Measurements from ENCODE around the gene IL24. TPM values are rescaled to one million over a fixed set of nuclear protein-coding genes. Genes with fewer than 3 reads are reported as not detected.
A peak's percentile ranks its signal among the peaks of the same experiment; 100 is the strongest.
"Not testable (repeated sequence)": the region's sequence is repeated elsewhere in the genome, so short reads cannot be mapped to it uniquely, and the experiment has no call there.

Gene IL24
- total RNA-seq, 1 experiment from 2014 or later = 2.6 TPM

DNA sequence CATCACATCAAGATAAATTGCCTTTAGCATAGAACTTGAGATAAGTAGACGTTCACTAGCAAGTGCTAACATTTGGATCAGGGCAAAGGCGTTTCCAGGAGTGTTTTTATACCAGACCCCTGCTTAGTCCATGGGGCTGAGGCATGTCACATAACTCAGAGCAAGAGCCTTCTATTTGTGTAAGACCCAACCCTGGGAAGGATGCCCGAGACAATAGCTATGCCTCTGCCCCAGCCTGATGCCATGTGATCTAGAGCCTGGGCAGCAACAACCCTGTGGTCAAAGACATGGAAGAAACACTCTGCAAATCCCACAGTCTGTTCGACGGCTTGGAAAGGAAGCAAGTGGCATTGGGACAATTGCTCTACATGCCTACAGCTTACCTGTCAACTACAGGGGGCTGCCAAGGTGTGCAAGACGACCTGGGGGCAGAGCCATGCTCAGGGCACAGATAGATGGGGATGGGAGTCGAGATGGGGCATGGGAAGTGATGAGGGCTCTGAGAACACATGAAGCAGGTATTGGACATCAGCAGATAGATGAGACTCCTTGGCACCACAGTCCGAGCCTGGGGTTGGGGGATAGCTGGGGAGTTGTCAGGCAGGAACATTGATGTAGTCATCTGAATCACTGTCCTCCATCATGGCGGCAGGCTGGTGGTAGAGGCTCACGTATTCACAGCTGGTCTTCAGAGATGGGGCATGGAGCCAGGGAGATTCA lies 7.3 kb downstream of the IL24 start:
- DNase-seq (ENCODE audit: low read depth) = no peak

- peak; percentile 98 for DNase-seq (ENCODE audit: low read depth)
Observed at GRCh38 chr1:206905295-206906164, 8.3 kb downstream of the IL24 start.

DNA sequence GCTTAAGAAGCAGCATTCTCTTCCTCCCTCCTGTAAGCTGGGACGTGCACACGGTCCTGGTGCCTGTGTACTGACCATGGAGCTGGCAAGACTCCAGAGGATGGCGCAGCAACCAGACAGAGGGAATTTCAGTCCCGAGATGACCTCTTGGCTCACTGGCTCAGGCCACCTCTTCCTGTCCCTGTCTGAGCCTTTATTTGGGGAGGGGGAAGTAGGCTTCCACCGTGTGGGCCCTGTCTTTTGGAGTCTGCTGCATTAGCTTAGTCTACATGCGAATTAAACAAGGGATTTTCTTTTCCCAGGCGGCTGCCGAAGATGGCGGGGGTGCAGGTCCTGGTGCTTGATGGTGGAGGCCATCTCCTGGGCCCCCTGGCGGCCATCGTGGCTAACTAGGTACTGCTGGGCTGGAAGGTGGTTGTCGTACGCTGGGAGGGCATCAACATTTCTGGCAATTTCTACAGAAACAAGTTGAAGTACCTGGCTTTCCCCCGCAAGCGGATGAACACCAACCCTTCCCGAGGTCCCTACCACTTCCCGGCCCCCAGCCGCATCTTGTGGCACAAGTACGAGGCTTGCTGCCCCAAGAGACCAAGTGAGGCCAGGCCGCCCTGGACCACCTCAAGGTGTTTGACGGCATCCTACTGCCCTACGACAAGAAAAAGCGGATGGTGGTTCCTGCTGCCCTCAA lies 10.2 kb downstream of the IL24 start:
- peak; percentile 57 for DNase-seq (ENCODE audit: low read depth)

GRCh38 chr1:206908038-206908437 lies 10.8 kb downstream of the IL24 start:
- DNase-seq (ENCODE audit: low read depth) = no peak

DNA sequence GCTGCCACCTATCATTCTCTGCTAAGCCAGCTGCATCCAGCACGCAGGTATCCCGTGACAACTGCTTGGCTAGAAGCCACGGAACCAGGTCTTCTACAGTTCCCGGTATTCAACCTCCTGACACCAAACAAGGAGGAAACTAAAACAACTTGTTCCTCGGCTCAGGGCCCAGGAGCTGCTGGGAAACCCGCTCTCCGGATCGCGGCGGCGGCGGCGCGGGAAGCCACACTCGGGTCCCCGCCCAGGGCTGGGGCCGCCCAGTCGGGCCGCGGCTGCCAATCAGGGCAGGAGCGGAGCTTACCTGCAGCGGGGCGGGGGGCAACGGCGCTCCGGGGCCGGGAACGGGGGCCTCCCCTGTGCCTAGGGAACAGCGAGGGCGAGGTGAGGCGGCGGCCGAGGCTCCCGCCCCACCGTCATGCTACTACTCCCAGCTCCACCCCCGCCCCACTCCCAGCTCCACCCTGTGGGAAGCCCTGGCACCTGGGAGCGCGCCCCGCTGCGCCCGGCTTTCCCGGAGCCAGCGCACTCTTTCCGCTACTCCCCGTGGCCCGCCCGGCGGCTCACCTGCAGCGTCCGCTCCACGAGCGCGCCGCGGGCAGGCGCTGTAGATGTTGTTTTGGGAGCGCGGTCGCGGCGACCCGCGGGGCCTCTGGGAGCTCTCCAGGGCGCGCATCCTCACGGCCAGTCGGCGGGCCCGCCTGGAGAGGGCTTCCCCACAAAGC lies 12.1 kb downstream of the IL24 start:
- DNase-seq (ENCODE audit: low read depth) = no peak

GRCh38 chr1:206909883-206910318 lies 12.7 kb downstream of the IL24 start:
- DNase-seq (ENCODE audit: low read depth) = no peak

- peak; percentile 67 for DNase-seq (ENCODE audit: low read depth)
Observed at GRCh38 chr1:206911064-206911663, 13.9 kb downstream of the IL24 start.

GRCh38 chr1:206912445-206913095 lies 15.3 kb downstream of the IL24 start:
- DNase-seq (ENCODE audit: low read depth) = peak; percentile 71

- no peak for DNase-seq (ENCODE audit: low read depth)
Observed at GRCh38 chr1:206913766-206914537, 16.7 kb downstream of the IL24 start.

GRCh38 chr1:206915030-206915735 lies 17.9 kb downstream of the IL24 start:
- DNase-seq (ENCODE audit: low read depth) = no peak

GRCh38 chr1:206916000-206916709 lies 18.9 kb downstream of the IL24 start:
- no peak for DNase-seq (ENCODE audit: low read depth)

DNA sequence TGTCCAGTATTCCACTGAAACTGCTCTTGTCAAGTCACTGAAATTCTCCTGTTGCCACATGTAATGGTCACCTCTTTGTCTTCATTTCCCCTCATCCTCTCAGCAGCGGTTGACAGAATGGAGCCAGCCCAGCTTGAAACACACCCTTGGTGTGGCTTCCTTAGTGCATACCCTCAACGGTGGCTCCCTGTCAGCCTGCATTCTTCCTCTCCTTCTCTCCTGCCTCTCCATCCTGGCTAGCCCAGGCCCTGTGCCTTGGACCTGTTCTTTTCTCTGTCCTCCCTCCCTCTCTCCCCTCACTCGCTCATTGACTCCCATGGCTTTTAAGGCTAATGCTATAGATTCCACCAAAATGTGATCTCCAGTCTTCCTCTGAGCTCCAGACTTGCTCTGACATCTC lies 20.8 kb downstream of the IL24 start:
- DNase-seq (ENCODE audit: low read depth) = no peak

- no peak for DNase-seq (ENCODE audit: low read depth)
Observed at GRCh38 chr1:206921772-206922265, 24.6 kb downstream of the IL24 start, which contains the start of gene FCMR. TSS of gene FCMR (minus strand) at chr1:206921941. CDS start at chr1:206921854, 87 bp downstream.

DNA sequence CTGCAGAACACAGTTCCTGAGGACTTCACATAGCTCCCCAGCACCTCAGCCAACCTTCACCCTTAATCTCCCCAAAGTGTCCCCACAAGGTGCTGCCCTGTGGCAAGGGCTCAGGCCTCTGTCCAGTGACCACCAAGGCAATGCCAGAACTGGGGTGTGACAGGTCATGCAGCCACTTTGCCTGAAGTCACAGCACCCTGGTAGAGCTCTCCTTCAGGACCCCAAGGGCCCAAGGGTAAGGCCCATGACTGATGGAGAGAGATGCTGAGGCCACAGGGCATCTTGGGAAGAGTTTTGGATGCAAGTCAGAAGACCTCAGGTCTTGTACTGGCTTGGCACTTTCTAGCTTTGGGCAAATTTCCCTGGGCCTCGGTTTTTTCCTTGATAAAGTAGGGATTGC lies 25.3 kb downstream of the IL24 start:
- no peak for DNase-seq (ENCODE audit: low read depth)

GRCh38 chr1:206923009-206923960 lies 26.0 kb downstream of the IL24 start:
- DNase-seq (ENCODE audit: low read depth) = no peak

- DNase-seq (ENCODE audit: low read depth) = not testable (repeated sequence)
Observed at GRCh38 chr1:206923961-206924557, 26.8 kb downstream of the IL24 start.
